ENCODE data around the gene LETM1. TPM values are rescaled to one million over a fixed set of nuclear protein-coding genes. Genes with fewer than 3 reads are reported as not detected.

LETM1 gene
- total RNA-seq, 1 donor from 2014 or later, result 75.1 TPM

DNA sequence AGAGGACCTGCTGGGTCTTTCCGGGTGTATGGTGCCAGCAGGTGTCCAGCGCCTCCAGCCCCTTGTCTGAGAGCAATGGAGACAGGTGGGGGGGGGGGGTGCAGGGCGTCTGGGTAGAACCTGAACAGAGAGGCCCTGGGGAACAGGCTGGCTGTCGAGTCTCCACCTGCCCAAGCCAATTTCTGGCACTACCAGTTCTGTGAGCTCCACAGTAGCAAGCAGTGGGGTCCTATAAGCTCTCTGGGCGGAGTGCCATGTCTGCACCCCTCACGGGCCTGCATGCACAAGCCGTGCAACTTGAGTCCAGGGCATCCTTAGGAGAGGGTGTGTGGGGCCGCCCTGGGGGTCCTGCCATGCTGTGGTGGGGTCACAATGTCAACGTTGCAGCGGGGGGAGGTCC, 72.9 kb downstream of the LETM1 start:
- DNase-seq (ENCODE audit: low spot score), result no peak

DNA sequence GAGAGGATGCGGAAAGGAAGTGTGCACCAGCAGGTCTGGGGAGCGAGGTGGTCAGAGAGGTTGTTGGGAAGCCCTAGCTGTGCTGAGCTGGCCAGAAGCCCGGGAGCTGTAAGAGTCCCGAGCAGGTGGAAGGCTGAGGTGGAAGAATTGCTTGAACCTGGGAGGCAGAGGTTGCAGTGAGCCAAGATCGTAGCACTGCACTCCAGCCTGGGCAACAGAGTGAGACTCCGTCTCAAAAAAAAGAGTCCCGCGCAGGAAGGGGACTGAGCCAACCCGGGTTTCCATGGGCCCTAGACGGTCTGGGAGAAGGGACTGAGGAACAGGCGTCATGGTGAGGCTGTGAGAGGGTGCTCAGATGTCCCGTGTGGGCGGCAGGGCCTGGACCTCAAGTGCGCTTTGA, 75.5 kb downstream of the LETM1 start:
- no peak for DNase-seq (ENCODE audit: low spot score)

DNA sequence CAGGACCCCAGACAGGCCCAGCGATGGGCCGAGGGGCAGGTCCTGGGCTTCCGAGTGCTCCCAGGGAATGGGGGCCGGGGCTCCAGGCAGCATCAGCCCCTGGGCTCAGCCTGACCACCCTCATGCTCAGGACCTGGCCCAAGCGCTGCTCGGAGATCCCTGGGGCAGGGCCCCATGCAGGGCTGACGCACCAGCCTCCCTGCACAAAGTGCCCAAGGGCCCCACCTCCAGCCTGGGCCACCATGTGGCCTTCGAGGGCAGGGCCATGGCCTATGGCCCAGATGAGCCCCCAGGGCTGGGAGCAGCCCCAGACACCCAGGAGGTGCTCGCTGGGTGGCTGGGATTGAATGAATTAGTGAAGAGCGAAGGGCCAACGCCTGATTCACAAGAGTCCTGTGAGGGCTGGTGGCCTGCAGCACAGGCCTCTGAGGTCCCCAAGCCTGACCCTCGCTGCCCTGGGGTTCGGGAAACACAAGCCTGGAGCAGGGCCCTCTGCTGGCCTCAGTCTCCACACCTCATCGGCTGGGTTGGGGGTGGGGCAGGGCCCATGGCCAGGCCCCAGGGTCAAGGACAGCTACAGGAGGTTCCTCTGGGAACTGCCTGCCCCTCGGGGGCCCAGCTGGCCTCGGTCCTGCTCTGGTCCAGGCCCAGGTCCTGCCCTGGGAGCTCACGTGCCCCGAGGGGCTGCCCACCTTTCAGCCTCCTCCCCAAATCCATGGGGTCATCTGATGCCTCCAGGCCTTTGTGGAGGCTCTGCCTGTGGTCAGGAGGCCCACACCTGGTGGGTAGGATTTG, 76.2 kb downstream of the LETM1 start:
- no peak for DNase-seq (ENCODE audit: low spot score)

DNA sequence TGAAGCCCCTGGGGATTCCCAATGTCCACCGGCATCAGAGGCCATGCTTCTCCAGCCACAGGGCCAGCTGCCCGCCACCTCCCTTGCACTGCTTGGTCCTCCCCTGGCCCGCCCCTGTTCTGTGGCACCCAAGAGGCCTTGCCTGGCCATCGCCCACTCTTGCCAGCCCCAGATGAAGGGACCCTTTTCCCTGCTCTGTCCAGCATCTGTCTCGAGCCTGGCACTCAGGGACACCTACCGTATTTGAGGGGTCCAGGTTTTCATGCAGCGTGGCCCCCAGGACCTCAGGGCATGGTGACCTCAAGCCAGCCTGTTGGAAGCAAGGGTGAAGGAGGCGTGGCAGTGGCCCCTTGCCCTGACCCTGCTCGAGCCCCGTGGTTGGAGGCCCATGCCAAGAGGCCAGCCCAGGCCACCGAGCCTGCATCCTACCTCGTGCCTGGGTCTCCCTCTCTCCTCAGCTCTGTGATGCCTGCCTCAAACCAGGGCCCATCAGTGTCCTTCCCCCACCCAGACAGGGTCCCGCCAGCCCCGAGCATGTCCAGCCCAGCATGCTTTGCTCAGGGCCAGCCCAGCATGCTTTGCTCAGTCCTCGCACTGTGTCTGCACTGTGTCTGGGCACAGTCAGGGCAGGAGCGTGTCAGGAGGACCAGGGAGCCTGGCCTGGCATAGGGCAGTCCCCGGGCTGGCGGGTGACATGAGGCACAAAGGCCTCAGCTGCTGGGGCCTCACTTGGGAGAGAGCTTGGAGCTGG, 77.1 kb downstream of the LETM1 start:
- DNase-seq (ENCODE audit: low spot score), result no peak

DNA sequence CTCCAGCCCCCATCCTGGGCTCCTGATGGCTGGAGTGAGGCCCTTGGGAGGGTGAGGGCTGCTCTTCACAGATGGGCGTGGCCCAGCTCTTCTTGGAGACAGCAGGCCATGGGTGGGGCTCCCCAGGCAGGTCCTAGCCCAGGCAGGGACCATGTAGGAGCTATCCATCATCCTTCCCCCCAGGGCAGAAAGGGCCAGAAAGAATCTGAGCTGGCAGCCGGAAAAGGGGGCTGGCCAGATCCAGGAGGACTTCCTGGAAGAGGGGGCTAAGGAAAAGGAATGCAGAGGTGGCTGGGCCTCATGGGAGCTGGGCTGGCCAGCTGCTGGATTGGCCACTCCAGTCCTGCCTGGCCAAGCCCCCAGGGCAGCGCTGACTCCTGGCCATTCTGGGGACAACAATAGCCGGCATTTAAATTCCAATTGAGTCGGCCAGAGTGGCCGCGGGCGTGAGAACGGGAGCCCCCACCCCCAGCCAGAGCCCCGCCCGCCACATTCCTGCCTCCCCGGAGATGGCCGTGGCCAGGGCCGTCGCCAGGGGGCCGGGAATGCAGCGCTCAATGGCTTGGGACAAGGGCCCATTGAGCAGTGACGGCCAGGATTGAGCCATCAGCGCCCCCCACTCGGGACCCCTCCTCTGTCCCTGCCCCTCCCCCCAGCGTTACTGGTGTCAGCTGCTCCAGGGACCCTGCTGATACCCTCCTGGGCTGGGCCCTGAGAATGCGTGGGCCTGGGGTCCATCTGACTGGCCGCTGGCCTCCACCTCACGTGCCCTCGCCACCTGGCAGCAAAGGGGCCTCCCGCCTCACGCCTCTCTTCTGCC, 77.9 kb downstream of the LETM1 start:
- DNase-seq (ENCODE audit: low spot score), result no peak

DNA sequence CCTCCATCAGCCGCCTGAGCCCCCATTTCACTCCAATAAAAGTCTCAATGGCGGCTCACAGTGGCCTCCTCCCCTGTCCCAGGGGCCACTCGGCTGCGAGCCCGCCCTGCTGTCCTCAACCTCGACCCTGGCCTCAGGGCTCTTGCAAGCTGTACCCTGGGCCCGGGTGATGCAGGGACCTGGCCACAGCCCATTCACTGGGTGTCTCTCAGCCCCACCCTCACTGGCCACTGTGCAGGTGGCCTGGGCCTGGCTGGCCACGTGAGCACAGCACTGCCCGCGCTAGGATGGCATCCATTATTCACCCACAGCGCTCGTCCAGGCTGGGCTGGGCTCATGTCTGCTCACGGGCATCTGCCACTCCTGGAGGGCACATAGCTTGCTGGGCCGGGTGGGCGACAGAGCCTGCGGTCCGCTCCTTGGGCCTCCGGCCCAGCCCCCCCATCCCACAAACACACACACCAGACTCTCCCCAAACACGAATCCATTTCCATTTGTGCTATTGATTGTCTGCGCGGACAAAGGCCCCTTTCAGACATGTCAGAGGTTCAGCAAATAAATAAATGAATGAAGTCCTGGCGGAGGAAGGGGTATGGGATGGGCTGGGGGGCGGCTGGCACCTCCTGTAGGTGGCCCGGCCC, 79.3 kb downstream of the LETM1 start:
- DNase-seq (ENCODE audit: low spot score), result no peak

DNA sequence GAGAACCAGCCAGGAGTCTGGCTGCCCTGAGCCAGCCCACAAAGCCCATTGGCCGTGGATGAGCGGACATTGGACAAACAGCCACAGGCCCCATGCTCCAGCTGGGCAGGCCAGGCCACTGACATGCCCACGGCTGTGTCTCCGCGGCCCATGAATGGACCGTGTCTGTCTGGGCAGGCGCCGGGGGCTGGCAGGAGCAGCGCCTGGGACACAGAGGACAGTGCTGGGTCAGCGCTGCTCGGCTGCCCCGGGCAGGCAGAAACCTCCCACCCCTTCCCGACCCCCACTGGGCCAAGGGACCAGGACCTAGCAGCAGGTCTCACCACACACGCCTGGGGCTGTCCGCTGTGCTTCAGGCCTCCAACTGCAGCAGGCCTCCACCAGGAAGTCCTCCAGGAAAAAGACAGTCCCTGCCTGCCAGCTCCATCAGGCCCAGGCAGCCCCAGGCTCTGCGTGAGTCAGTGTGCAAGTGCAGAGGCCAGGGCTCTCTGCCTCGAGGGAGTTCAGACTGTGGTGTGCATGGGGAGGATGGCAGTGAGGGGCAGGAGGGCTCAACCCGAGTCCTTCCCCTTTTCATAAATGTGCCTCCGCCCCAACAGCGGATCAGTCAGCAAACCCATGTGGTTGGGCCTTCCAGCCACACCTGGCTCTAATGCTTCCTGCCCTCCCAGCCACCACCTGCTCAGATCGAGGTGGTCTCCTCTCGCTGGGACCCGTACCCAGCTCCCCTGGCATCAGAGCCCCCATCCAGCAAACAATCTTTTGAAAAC, 80.0 kb downstream of the LETM1 start:
- no peak for DNase-seq (ENCODE audit: low spot score)

DNA sequence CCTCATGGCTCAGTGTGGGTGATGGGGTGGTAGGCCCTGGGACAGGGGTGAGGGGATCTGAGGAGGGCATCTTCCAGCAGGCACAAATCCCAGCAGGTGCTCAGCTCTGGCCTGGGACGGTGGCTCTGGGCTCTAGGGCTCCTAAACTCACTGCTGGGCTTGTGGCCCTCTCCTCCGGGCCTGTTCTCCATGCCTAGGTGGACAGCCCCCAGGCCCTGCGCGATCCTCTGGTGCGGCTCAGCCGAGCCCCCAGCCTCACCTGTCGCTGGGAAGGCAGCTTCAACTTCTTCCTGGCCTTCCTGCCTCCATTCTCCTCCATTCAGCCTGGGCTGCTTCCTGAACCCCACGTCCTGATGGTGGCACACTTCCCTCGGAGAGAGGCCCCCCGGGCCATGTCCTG, 82.2 kb downstream of the LETM1 start:
- DNase-seq (ENCODE audit: low spot score), result no peak

DNA sequence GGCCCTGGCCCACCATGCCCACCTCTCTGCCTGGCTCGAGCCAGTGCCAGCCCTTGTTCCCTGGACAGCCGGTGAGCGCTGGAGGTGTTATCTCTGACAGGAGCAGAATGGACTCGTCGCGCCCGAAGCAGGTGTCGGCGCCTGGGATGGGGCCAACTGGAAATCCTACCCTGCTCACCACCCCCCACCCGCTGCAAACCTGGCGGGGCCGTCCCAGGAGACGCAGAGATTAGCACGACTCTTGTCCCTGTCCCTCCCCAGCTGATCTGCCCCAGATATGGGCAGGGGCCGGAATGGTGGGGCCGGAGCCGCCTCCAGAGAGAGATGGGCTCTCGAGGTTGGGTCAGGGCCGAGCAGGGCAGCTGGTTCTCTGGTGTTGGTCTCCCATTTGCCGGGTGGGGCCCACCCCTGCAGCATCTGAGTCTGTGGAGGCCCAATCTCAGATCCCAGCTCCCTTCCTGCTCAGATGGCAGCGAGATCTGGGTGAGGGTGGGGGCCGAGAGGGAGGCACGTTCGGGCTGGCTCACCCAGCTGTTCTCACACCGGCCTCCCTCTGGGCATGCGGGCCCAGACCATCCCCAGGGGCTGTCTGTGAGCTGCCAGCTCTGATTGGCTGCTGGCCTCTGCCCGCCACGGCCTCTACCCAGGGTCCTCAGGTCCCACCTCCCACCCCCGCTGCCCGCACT, 83.0 kb downstream of the LETM1 start:
- DNase-seq (ENCODE audit: low spot score), result no peak

DNA sequence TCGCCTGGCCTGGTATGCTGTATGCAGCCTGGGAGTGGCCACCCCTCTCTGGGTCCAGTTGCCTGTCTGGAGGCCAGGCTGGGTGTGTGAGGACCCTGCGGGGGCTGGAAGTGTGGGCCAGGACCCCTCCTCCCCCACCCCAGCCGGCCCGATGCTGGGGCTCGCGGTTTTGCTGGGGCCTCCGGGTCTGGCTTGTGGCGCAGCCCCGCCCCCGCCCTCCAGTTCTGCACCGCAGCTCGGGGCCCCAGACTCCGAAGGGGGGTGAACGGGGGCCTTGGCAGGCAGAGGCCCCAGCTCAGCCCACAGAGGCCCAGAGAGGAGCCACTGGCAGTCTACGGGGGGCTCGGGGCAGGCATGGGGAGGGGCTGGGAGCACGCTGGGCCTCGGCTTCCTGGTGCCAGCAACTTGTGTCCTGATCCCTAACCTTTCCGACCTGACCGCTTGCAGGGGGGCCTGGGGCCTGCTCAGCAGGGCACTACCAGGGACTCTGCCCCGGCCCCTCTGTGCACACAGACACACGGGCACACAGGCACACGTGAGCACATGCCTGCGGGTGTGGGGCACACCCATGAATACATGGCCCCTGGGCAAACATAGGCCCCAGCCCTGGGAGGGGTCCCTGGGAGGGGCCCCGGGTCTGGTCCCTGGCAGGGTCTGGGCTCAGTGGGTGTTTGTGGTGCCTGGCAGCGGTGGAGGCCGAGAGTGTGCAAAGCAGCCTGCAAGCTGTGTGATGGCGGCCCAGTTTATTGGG, 84.2 kb downstream of the LETM1 start:
- DNase-seq (ENCODE audit: low spot score), result no peak

DNA sequence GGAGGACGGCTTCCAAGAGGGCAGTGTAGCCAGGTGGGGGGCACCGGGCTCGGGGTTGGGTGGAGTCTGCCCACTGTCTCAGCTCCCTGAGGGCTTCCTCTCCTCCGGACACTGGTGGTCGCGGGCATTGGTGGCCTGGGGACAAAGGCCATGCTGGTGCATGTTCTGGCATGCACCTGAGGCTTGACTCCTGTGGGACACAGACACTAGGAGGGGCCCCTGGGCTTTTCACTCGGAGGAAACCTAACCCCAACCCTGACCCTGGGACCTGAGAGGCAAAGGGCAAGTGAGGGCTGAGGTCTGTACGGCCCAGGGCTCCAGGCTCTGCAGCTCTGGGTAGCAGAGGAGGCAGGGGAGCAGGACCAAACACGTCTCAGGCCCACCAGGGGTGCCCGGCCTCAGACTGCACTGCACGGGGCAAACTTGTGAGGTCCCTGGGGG, 85.1 kb downstream of the LETM1 start:
- DNase-seq (ENCODE audit: low spot score), result no peak

DNA sequence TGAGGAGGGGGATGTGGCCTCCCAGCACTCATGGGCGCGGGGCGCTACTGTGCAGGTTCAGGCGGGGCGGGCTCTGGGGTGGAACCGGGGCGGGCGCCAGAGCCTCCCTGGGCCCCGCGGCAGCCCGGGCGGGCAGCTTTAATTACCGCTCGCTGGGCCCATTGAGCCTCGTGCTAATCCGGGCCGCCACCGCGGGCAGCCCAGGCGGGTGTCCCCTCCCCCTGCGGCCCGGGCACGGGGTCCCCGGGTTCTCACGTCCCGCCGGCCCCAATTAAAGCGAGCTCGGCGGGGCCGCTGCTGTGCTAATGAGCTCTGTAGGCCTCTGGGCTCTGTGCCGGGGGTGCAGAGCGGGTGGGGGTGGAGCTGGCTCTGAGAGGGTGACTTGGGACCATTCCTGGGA, 85.7 kb downstream of the LETM1 start:
- no peak for DNase-seq (ENCODE audit: low spot score)

DNA sequence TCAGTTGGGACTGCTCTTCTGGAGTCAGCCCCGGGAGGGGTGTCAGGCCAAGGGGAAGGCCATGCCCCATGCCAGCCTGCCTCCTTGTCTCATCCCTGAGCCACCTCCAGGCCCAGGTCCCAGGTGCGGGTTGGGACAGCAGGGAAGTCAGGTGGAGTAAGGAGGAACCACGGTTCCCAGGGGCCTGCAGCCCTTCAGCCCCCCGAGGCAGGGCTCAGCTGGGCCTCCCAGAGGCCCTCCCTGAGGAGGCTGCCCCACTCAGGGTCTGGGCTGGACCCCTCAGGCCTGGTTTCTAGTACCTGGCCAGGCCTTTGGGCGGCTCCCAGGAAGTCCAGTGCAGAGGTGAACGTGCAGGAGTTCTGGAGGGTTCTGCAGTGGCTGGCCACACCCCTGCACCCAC, 86.3 kb downstream of the LETM1 start:
- DNase-seq (ENCODE audit: low spot score), result no peak

DNA sequence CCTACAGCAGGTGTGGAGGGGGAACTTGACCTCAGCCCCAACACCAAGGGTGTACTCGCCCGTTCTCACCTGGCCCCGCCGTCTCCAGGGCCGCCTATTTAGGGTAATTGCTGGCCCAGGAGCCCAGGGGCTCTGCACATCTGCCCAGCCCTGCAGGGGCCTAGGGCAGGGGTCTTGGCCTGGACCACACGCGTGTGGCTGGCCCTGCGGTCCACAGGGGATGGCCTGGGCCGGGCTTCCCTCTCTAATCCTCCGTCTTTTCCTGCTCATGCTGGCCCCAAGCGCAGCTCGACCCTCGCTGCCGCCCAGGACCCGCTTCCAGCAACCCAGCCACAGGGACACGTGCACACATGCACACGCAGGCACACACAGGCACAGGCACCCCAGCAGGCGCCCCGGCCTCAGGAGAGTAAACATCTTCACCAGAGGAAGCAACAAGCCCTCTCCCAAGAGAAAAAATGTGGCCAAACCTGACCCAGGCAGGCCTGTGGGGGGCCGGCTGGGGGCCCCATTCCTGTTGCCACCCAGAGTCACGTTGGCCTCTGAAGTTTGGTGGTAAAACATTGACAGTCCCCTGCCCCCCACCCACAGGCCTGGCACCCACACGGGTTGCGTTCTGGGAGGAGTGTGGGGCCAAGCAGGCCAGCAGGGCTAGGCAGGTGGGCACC, 87.5 kb downstream of the LETM1 start:
- DNase-seq (ENCODE audit: low spot score), result no peak

DNA sequence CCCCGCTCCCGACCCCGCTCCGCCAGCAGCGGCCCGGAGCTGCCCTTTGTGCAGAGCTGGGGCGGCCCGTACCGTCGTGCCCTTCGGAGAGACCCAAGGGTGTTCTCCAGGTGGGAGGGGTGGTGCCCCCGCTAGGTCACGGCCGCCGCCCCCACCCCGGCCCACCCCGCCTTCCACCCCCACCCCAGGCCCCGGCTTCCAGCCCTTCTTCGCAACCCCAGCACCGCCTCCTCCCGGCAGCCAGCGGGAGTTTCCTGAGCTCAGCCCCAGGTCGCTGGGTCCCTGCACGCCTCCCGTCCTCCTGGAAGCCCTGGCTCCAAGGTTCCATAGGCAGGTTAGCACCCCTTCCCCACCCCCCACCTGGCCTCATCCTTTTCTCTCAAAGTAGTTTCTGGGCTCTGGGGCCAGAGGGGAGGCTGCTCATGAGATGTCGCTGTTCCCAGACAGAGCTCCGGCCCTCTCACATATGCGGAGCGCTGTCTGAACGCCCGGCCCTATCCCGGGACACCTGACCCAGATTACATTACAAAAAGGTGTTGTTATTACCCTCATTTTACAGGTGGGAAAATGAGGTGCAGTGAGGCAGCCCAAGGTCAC, 88.1 kb downstream of the LETM1 start:
- no peak for DNase-seq (ENCODE audit: low spot score)

DNA sequence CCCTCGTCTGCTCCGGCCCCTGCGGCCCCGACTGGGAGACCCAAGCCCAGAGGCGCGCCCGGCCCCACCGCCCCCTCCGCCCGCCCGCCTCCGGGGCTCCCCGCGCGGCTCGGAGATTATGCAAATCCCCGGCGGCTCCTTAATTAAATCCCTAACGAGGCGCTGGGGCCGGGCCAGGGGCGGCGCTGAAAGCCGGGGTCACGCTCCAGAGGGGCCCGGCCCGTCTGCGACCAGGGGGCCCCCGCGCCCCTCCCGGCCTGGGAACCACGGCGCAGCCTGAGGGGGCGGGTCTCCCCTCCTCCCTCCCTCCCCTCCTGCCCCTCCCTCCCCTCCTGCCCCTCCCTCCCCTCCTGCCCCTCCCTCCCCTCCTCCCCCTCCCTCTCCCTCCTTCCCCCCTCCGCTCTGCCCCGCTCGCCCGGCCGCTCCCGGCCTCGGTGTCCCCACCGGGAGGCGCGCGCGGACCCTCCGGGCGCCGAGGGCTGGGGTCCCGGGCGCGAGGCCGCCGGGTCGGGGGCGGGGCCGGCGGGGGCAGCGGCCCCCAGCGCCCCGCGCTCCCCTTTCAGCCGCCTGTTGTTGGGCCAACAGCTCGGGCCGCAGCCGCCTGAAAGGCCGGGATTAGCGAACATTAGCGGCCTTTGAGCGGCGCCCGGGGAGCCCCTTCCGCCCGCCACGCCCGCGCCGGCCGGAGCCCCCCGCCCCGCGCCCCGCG, 88.7 kb downstream of the LETM1 start:
- no peak for DNase-seq (ENCODE audit: low spot score)

Data from mesenteric fat pad (tissue), 1 donor.